Measurements from ENCODE around the gene TAOK1. TPM values are rescaled to one million over a fixed set of nuclear protein-coding genes. Genes with fewer than 3 reads are reported as not detected.

The TAOK1 gene
- 60.9 and 75.6 TPM in 2 replicates for total RNA-seq

GRCh38 chr17:29389982-29390850 is at the start of gene TAOK1:
TSS of gene TAOK1 (plus strand) at chr17:29390363. CDS start at chr17:29451549, 61,186 bp downstream.

GRCh38 chr17:29566473-29567303 is 176.5 kb downstream of the TAOK1 start, which contains the start of gene ABHD15:
TSS of gene ABHD15 (minus strand) at chr17:29567037. CDS start at chr17:29566966, 71 bp downstream.

GRCh38 chr17:29568331-29569244 is 178.4 kb downstream of the TAOK1 start, which contains the start of gene TP53I13:
TSS of gene TP53I13 (plus strand) at chr17:29568701. CDS start at chr17:29568759, 58 bp downstream.

GRCh38 chr17:29589524-29590410 is 199.6 kb downstream of the TAOK1 start, which contains the start of gene GIT1:
TSS of gene GIT1 (minus strand) at chr17:29589648. CDS start at chr17:29589378, 270 bp downstream.

GRCh38 chr17:29592850-29593551 is 202.8 kb downstream of the TAOK1 start, which contains the start of gene ANKRD13B:
TSS of gene ANKRD13B (plus strand) at chr17:29593132. CDS start at chr17:29593622, 490 bp downstream.

Other genes starting within 250 kb of the TAOK1 start
- gene MYO18A, start 210.0 kb upstream of the TAOK1 start, total RNA-seq = 52.0 and 72.5 TPM in 2 replicates
- not detected in 2 replicates for gene CRYBA1, start 143.5 kb upstream of the TAOK1 start, total RNA-seq
- 38.3 and 51.5 TPM in 2 replicates for gene NUFIP2, start 96.2 kb upstream of the TAOK1 start, total RNA-seq
- 8.0 and 8.8 TPM in 2 replicates for gene ABHD15, start 176.7 kb downstream of the TAOK1 start, total RNA-seq
- 61.1 and 72.2 TPM in 2 replicates for gene TP53I13, start 178.3 kb downstream of the TAOK1 start, total RNA-seq
- 13.1 and 42.4 TPM in 2 replicates for gene GIT1, start 199.3 kb downstream of the TAOK1 start, total RNA-seq
- gene ANKRD13B, start 202.8 kb downstream of the TAOK1 start, total RNA-seq = 6.5 and 13.7 TPM in 2 replicates
- 3.3 and 5.0 TPM in 2 replicates for gene CORO6, start 232.5 kb downstream of the TAOK1 start, total RNA-seq